ENCODE results near the gene GSTO1. TPM values are rescaled to one million over a fixed set of nuclear protein-coding genes. Genes with fewer than 3 reads are reported as not detected.

GSTO1 gene
- total RNA-seq, 3 donors from 2014 or later (not counting 1 experiment from before 2014, with no cell fraction given): 27.8 to 38.0 (median 31.5) TPM

GRCh38 chr10:104279550-104280259 is 25.0 kb downstream of the GSTO1 start:
- Histone ChIP-seq H3K4me1 (ENCODE audit: control insufficient read depth, insufficient read depth, low read length) (peaks cover 5% of the 10 kb centered on the region), H3K36me3 (ENCODE audit: control insufficient read depth, insufficient read depth, low read length) (no peaks in the 10 kb centered on the region), H3K27ac (ENCODE audit: low read length) (no peak overlapping the region), H3K4me3 (ENCODE audit: low read length) (no peak overlapping the region), H3K9me3 (ENCODE audit: control insufficient read depth, insufficient read depth, low read length) (no peaks in the 10 kb centered on the region), H3K27me3 (ENCODE audit: control insufficient read depth, insufficient read depth, low read length) (peaks cover 10% of the 10 kb centered on the region)
- Mint-ChIP-seq H3K27me3 (ENCODE audit: low read depth in 2 of 2) (peaks cover 18 to 28% of the 10 kb centered on the region in 2 donors), H3K36me3 (no peaks in the 10 kb centered on the region), H3K9me3 (no peaks in the 10 kb centered on the region), H3K27ac (no peak overlapping the region), H3K4me1 (peaks cover 0 to 3% of the 10 kb centered on the region in 2 donors), H3K4me3 (no peak overlapping the region)
- no peak for ATAC-seq
- DNase-seq: no peak
- TF ChIP-seq CTCF (IDR thresholded peaks at IDR 0.05): no peak
- intact Hi-C loops (cut with micrococcal nuclease): no loop called here
- WGBS (ENCODE audit: insufficient coverage): 100% methylated on average over 3 of the region's 3 CpGs

GRCh38 chr10:104281694-104282093 is 27.0 kb downstream of the GSTO1 start:
- no peak overlapping the region for H3K4me3 ChIP-seq (ENCODE audit: low read length)
- no peak overlapping the region for H3K27ac ChIP-seq (ENCODE audit: low read length)
- no peaks in the 10 kb centered on the region for H3K4me1 Mint-ChIP-seq
- no peaks in the 10 kb centered on the region for H3K9me3 Mint-ChIP-seq
- H3K9me3 ChIP-seq (ENCODE audit: control insufficient read depth, insufficient read depth, low read length): no peaks in the 10 kb centered on the region
- H3K36me3 Mint-ChIP-seq: no peaks in the 10 kb centered on the region
- WGBS (ENCODE audit: insufficient coverage): 87% methylated on average over 3 of the region's 3 CpGs
- intact Hi-C loops (cut with micrococcal nuclease): no loop called here
- H3K36me3 ChIP-seq (ENCODE audit: control insufficient read depth, insufficient read depth, low read length): no peaks in the 10 kb centered on the region
- no peak for ATAC-seq
- peaks cover 16 to 36% of the 10 kb centered on the region in 2 donors for H3K27me3 Mint-ChIP-seq (ENCODE audit: low read depth in 2 of 2)
- H3K4me3 Mint-ChIP-seq: no peak overlapping the region
- no peaks in the 10 kb centered on the region for H3K27me3 ChIP-seq (ENCODE audit: control insufficient read depth, insufficient read depth, low read length)
- H3K27ac Mint-ChIP-seq: no peak overlapping the region
- no peaks in the 10 kb centered on the region for H3K4me1 ChIP-seq (ENCODE audit: control insufficient read depth, insufficient read depth, low read length)
- TF ChIP-seq CTCF (IDR thresholded peaks at IDR 0.05): no peak
- DNase-seq: no peak

GRCh38 chr10:104284846-104285245 is 30.2 kb downstream of the GSTO1 start:
- no peaks in the 10 kb centered on the region for H3K4me1 ChIP-seq (ENCODE audit: control insufficient read depth, insufficient read depth, low read length)
- no peak for DNase-seq
- H3K9me3 ChIP-seq (ENCODE audit: control insufficient read depth, insufficient read depth, low read length): no peaks in the 10 kb centered on the region
- no peak for TF ChIP-seq CTCF (IDR thresholded peaks at IDR 0.05)
- H3K27me3 ChIP-seq (ENCODE audit: control insufficient read depth, insufficient read depth, low read length): no peaks in the 10 kb centered on the region
- H3K4me3 ChIP-seq (ENCODE audit: low read length): no peak overlapping the region
- Mint-ChIP-seq H3K27me3 (ENCODE audit: low read depth in 2 of 2) (peaks cover 26 to 30% of the 10 kb centered on the region in 2 donors), H3K27ac (no peak overlapping the region), H3K9me3 (no peaks in the 10 kb centered on the region), H3K36me3 (no peaks in the 10 kb centered on the region), H3K4me1 (no peaks in the 10 kb centered on the region), H3K4me3 (no peak overlapping the region)
- WGBS (ENCODE audit: insufficient coverage): 82% methylated on average over 7 of the region's 7 CpGs
- intact Hi-C loops (cut with micrococcal nuclease): no loop called here
- H3K27ac ChIP-seq (ENCODE audit: low read length): no peak overlapping the region
- no peak for ATAC-seq
- H3K36me3 ChIP-seq (ENCODE audit: control insufficient read depth, insufficient read depth, low read length): no peaks in the 10 kb centered on the region

GRCh38 chr10:104286939-104287338 is 32.2 kb downstream of the GSTO1 start:
- Mint-ChIP-seq H3K4me1 (peaks cover 7 to 8% of the 10 kb centered on the region in 2 donors), H3K27me3 (ENCODE audit: low read depth in 2 of 2) (peaks cover 28 to 38% of the 10 kb centered on the region in 2 donors), H3K9me3 (no peaks in the 10 kb centered on the region), H3K4me3 (no peak overlapping the region), H3K27ac (no peak overlapping the region), H3K36me3 (no peaks in the 10 kb centered on the region)
- no peak for TF ChIP-seq CTCF (IDR thresholded peaks at IDR 0.05)
- ATAC-seq (no peak), DNase-seq (no peak)
- Histone ChIP-seq H3K36me3 (ENCODE audit: control insufficient read depth, insufficient read depth, low read length) (no peaks in the 10 kb centered on the region), H3K9me3 (ENCODE audit: control insufficient read depth, insufficient read depth, low read length) (no peaks in the 10 kb centered on the region), H3K4me3 (ENCODE audit: low read length) (no peak overlapping the region), H3K27me3 (ENCODE audit: control insufficient read depth, insufficient read depth, low read length) (peaks cover 3% of the 10 kb centered on the region), H3K27ac (ENCODE audit: low read length) (no peak overlapping the region), H3K4me1 (ENCODE audit: control insufficient read depth, insufficient read depth, low read length) (peaks cover 7% of the 10 kb centered on the region)
- intact Hi-C loops (cut with micrococcal nuclease): no loop called here
- WGBS (ENCODE audit: insufficient coverage): 89% methylated on average over 2 of the region's 2 CpGs

Data from natural killer cell (primary cell).